ENCODE data around the gene MAGIX.
A peak's percentile ranks its signal among the peaks of the same experiment; 100 is the strongest.

- TF ChIP-seq POLR2A (IDR thresholded peaks at IDR 0.05) (peak in 1 of 2 donors; percentile 29), CTCF (IDR thresholded peaks at IDR 0.05) (no peak)
These were observed 37.6 kb downstream of the MAGIX start, which contains the start of gene SYP for GRCh38 chrX:49199906-49200771.
